Measurements from ENCODE around the gene AKR1D1. TPM values are rescaled to one million over a fixed set of nuclear protein-coding genes. Genes with fewer than 3 reads are reported as not detected.
"Not testable (repeated sequence)": the region's sequence is repeated elsewhere in the genome, so short reads cannot be mapped to it uniquely, and the experiment has no call there.

AKR1D1 gene
- polyA plus RNA-seq, 1 donor from 2014 or later = not detected

GRCh38 chr7:138075350-138075749 is 909 bp upstream of the AKR1D1 start:
- Histone ChIP-seq H3K36me3 (ENCODE audit: insufficient read depth, low read length) (no peaks in the 10 kb centered on the region), H3K4me3 (ENCODE audit: low read length) (no peak overlapping the region), H3K9me3 (ENCODE audit: low read length) (no peaks in the 10 kb centered on the region), H3K4me2 (ENCODE audit: low read length) (no peak overlapping the region), H4K20me1 (ENCODE audit: insufficient read depth) (no peaks in the 10 kb centered on the region), H2AFZ (ENCODE audit: low read depth, low read length) (no peak overlapping the region), H3K27me3 (ENCODE audit: insufficient read depth, low read depth, low read length) (no peaks in the 10 kb centered on the region), H3K79me2 (replicated peaks; ENCODE audit: insufficient read depth, low read length) (no peaks in the 10 kb centered on the region), H3K9ac (ENCODE audit: low read length) (no peak overlapping the region), H3K27ac (ENCODE audit: low read length) (no peak overlapping the region), H3K9me2 (ENCODE audit: insufficient read depth, low read length) (no peaks in the 10 kb centered on the region), H3F3A (ENCODE audit: insufficient read depth, low read length, poor library complexity, severe bottlenecking) (no peaks in the 10 kb centered on the region)
- TF ChIP-seq CTCF (IDR thresholded peaks at IDR 0.05; ENCODE audit: poor library complexity, severe bottlenecking) (no peak), POLR2AphosphoS5 (IDR thresholded peaks at IDR 0.05) (no peak), TAF1 (IDR thresholded peaks at IDR 0.05; ENCODE audit: low read depth) (no peak), EP300 (conservative IDR thresholded peaks at IDR 0.05; ENCODE audit: poor library complexity, severe bottlenecking) (no peak), MXI1 (conservative IDR thresholded peaks at IDR 0.05; ENCODE audit: poor library complexity, severe bottlenecking) (no peak), EZH2 (IDR thresholded peaks at IDR 0.05; ENCODE audit: borderline replicate concordance, insufficient read depth, low read length, poor library complexity, severe bottlenecking) (no peak)

GRCh38 chr7:138075786-138076185 is 473 bp upstream of the AKR1D1 start:
- not testable (repeated sequence) for H3K9me3 ChIP-seq (ENCODE audit: low read length); H3K27ac ChIP-seq (ENCODE audit: low read length); H3K9ac ChIP-seq (ENCODE audit: low read length); H3K4me3 ChIP-seq (ENCODE audit: low read length); H3K36me3 ChIP-seq (ENCODE audit: insufficient read depth, low read length); H3K27me3 ChIP-seq (ENCODE audit: insufficient read depth, low read depth, low read length); H3K79me2 ChIP-seq (replicated peaks; ENCODE audit: insufficient read depth, low read length); H4K20me1 ChIP-seq (ENCODE audit: insufficient read depth); H3K9me2 ChIP-seq (ENCODE audit: insufficient read depth, low read length); H3F3A ChIP-seq (ENCODE audit: insufficient read depth, low read length, poor library complexity, severe bottlenecking); H3K4me2 ChIP-seq (ENCODE audit: low read length); H2AFZ ChIP-seq (ENCODE audit: low read depth, low read length)

- Histone ChIP-seq H2AFZ (ENCODE audit: low read depth, low read length) (no peak overlapping the region), H3K27ac (ENCODE audit: low read length) (no peak overlapping the region), H3K9me2 (ENCODE audit: insufficient read depth, low read length) (no peaks in the 10 kb centered on the region), H3K4me3 (ENCODE audit: low read length) (no peak overlapping the region), H3K9ac (ENCODE audit: low read length) (no peak overlapping the region), H3K9me3 (ENCODE audit: low read length) (no peaks in the 10 kb centered on the region), H3K36me3 (ENCODE audit: insufficient read depth, low read length) (no peaks in the 10 kb centered on the region), H3K79me2 (replicated peaks; ENCODE audit: insufficient read depth, low read length) (no peaks in the 10 kb centered on the region), H3F3A (ENCODE audit: insufficient read depth, low read length, poor library complexity, severe bottlenecking) (no peaks in the 10 kb centered on the region), H3K27me3 (ENCODE audit: insufficient read depth, low read depth, low read length) (no peaks in the 10 kb centered on the region), H3K4me2 (ENCODE audit: low read length) (no peak overlapping the region), H4K20me1 (ENCODE audit: insufficient read depth) (no peaks in the 10 kb centered on the region)
- no peak for TF ChIP-seq SMC3 (conservative IDR thresholded peaks at IDR 0.05; ENCODE audit: poor library complexity)
- TF ChIP-seq EZH2 (IDR thresholded peaks at IDR 0.05; ENCODE audit: borderline replicate concordance, insufficient read depth, low read length, poor library complexity, severe bottlenecking) = no peak
Observed at GRCh38 chr7:138077809-138078208, 1.6 kb downstream of the AKR1D1 start.

- Histone ChIP-seq H3K9me3 (ENCODE audit: low read length) (no peaks in the 10 kb centered on the region), H3K9ac (ENCODE audit: low read length) (no peak overlapping the region), H3K79me2 (replicated peaks; ENCODE audit: insufficient read depth, low read length) (no peaks in the 10 kb centered on the region), H3K4me3 (ENCODE audit: low read length) (no peak overlapping the region), H3K36me3 (ENCODE audit: insufficient read depth, low read length) (no peaks in the 10 kb centered on the region), H3K9me2 (ENCODE audit: insufficient read depth, low read length) (no peaks in the 10 kb centered on the region), H4K20me1 (ENCODE audit: insufficient read depth) (no peaks in the 10 kb centered on the region), H3K4me2 (ENCODE audit: low read length) (no peak overlapping the region), H2AFZ (ENCODE audit: low read depth, low read length) (no peak overlapping the region), H3K27me3 (ENCODE audit: insufficient read depth, low read depth, low read length) (no peaks in the 10 kb centered on the region), H3F3A (ENCODE audit: insufficient read depth, low read length, poor library complexity, severe bottlenecking) (no peaks in the 10 kb centered on the region), H3K27ac (ENCODE audit: low read length) (no peak overlapping the region)
- TF ChIP-seq EP300 (conservative IDR thresholded peaks at IDR 0.05; ENCODE audit: poor library complexity, severe bottlenecking) (no peak), POLR2AphosphoS5 (IDR thresholded peaks at IDR 0.05) (no peak)
Observed at GRCh38 chr7:138079137-138079536, 2.9 kb downstream of the AKR1D1 start.
